ENCODE data around the gene DOCK9.

DNA sequence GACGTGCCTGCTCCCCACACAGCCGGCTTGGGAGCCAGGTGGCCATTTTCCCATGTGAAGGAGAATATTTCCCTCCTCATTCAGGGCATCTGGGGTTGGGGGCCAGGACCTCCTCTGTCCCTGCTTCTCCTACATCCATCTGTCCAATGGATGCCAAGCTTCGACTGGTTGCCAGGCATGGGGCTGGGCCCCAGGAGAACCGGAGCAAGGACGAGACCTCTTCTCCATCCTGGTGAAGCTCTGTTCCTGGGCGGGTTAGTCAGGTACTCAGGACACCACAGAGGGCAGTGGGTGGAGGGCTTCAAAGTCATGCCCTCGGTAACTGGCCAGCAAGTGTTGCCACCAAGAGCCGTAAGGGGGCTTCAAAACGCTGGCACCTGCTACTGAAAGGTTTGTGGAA lies 203.1 kb downstream of the DOCK9 start:
- TF ChIP-seq POLR2AphosphoS5 (IDR thresholded peaks at IDR 0.05; ENCODE audit: low read depth, low read length) = no peak
- no peak for TF ChIP-seq CTCF (IDR thresholded peaks at IDR 0.05)
- TF ChIP-seq TCF7L2 (IDR thresholded peaks at IDR 0.05; ENCODE audit: low read depth, low read length) = no peak
- TF ChIP-seq, protein P1, sequence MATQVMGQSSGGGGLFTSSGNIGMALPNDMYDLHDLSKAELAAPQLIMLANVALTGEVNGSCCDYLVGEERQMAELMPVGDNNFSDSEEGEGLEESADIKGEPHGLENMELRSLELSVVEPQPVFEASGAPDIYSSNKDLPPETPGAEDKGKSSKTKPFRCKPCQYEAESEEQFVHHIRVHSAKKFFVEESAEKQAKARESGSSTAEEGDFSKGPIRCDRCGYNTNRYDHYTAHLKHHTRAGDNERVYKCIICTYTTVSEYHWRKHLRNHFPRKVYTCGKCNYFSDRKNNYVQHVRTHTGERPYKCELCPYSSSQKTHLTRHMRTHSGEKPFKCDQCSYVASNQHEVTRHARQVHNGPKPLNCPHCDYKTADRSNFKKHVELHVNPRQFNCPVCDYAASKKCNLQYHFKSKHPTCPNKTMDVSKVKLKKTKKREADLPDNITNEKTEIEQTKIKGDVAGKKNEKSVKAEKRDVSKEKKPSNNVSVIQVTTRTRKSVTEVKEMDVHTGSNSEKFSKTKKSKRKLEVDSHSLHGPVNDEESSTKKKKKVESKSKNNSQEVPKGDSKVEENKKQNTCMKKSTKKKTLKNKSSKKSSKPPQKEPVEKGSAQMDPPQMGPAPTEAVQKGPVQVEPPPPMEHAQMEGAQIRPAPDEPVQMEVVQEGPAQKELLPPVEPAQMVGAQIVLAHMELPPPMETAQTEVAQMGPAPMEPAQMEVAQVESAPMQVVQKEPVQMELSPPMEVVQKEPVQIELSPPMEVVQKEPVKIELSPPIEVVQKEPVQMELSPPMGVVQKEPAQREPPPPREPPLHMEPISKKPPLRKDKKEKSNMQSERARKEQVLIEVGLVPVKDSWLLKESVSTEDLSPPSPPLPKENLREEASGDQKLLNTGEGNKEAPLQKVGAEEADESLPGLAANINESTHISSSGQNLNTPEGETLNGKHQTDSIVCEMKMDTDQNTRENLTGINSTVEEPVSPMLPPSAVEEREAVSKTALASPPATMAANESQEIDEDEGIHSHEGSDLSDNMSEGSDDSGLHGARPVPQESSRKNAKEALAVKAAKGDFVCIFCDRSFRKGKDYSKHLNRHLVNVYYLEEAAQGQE (IDR thresholded peaks at IDR 0.05; ENCODE audit: insufficient read depth in 1 of 2, low read depth in 2 of 2, low read length in 1 of 2) = no peak
- no peak for TF ChIP-seq SIN3A (IDR thresholded peaks at IDR 0.05; ENCODE audit: borderline replicate concordance, insufficient read depth, low read depth, low read length)

Data from Panc1 (cell line).